Caki2 (cell line): ENCODE results near the gene USF3. TPM values are rescaled to one million over a fixed set of nuclear protein-coding genes. Genes with fewer than 3 reads are reported as not detected.

Experiments
- DNase-seq: peaks from one replicate; pipeline ENCODE4 v3.0.0-alpha.2; 2015; ENCODE audit warnings: low read depth
- in situ Hi-C: cut with HindIII; loops from 2 replicates; pipeline ENCODE4 v1.10.0; 2016; ENCODE audit warnings: low sequenced_read_pairs, low pct_unique_long_range_greater_than_20kb, mixed read lengths
- total RNA-seq: library from RNA; depleted of rRNA; stranded (reverse); fragments of >200 nt; shearing (Covaris generic); gene quantifications from 2 replicates; pipeline ENCODE4 v1.2.3, GENCODE V29; 2014; ENCODE audit warnings: low replicate concordance; rRNA removed

USF3 gene
- total RNA-seq, 1 experiment from 2014 or later = 0.44 TPM

DNA sequence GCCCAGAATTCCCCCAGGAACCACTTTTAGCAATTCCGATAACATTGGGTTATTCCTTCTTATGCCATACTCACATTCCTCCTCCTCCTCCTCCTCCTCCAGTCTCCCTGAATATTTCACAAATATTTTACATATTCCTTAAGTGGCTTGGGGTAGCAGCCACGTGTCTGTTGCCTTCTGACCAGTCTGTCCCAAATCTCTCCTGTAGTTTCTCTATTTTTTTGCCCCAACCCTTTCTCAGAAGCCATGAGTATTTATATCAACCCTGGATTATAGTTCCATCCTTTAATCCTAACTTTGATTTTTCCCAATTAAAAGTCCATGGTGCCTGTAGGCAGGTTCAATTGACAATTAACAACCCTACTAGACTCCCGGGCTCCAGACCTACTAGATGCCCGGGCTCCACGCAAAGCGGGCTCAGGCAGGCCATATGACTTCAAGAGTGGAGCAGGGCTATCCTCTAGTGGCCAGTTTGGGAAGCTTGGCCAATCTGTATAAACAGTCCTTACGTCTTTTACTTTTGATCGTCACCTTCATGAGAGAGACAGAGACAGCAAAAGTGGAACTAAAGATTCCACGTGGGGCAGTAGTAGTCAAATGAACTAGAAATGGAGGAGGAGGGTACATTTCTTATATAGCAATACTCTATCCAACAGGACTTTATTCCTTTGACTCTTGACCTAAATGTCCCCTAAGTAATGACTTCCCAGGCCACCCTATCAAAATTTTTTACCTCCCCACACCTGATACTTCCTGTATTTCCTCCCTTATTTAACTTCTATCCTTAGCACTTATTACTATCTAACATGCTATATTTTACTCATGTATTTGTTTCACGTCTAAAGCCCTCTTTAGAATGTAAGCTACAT is 69.7 kb downstream of the USF3 start:
- peak; percentile 31 for DNase-seq
- in situ Hi-C loops = no loop called here

DNA sequence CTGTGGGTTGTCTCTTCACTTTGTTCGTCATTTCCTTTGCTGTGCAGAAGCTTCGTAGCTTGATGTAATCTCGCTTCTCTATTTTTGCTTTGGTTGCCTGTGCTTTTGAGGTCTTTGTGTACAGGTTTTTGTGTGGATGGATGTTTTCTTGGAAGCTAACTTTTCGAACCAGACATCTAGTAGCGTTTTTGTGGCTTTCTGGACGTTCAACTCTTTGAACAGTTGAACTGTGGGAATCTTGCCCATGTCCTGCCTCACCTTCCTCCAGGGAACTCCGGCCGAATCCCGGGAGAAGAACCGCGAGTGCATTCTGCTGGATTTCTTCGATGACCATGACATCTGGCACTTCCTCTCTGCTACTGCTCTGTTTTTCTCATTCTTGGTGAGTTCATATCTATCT is 70.6 kb downstream of the USF3 start:
- in situ Hi-C loops = no loop called here
- DNase-seq = no peak

DNA sequence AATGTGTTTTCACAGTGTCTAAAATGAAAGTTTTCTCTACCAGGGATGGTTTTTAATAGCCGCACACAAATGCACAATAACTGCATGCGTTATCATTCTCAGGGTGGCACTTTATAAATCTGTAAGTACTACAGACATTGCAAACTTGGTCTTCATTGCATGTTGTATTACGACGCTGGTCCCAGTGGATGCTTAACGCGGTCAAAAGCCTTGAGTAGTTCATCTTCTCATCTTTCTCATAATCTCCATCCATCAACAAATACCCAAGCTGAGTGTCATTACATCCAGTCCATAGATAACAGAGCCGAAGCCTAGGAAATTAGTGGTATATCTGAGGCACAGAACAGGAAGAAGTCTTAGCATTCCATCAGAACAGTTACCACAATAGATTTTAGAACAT is 72.6 kb downstream of the USF3 start:
- in situ Hi-C loops = no loop called here

DNA sequence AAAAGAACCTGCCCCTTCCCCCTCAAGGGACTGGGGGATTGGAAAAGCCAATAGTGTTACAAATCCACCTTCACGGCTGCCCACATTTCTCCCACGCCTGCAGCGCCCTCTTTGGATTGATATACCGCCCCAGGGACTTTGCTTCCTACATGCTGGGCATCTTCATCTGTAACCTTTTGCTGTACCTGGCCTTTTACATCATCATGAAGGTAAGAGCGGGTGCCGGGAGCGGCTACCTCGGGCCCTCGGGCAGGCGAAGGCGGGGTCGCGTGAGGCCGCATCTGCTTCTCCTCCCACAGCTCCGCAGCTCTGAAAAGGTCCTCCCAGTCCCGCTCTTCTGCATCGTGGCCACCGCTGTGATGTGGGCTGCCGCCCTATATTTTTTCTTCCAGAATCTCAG is 73.1 kb downstream of the USF3 start:
- in situ Hi-C loops = no loop called here
- no peak for DNase-seq

More for the DNA sequence above, 72.6 kb downstream of the USF3 start:
- no peak for DNase-seq

DNA sequence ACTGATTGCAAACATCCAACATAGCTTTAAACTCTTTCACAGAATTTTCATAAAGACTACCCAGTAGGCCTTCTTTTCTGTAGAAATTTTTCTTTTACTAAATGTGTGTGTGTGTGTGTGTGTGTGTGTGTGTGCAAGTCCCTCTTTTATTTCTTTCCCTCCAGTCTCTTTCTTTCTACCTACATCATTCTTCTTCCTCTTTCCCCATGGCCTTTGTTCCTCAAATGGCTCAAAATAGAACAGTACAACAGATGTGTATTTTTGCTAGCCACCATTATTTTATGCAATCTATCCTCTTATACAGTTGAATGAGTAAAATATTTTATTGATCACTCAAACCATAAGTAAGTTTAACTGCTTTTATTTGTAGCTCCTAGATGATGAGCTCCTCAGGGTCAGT is 76.4 kb downstream of the USF3 start:
- DNase-seq = no peak
- in situ Hi-C loops = no loop called here

DNA sequence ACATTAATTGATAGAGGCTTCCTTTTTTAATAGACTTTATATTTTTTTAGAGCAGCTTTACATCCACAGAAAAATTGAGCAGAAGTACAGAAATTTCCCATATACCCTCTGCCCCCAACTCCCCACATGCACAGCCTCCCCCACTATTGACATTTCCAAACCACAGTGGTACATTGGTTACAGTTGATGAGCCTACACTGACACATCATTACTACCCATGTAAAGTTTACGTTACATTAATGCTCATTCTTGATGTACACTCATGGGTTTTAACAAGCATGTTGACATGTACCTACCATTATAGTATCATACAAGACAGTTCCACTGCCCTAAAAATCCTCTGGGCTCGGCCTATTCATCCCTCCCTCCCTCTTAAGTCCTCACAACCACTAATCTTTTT is 78.7 kb downstream of the USF3 start:
- no peak for DNase-seq
- in situ Hi-C loops = no loop called here

DNA sequence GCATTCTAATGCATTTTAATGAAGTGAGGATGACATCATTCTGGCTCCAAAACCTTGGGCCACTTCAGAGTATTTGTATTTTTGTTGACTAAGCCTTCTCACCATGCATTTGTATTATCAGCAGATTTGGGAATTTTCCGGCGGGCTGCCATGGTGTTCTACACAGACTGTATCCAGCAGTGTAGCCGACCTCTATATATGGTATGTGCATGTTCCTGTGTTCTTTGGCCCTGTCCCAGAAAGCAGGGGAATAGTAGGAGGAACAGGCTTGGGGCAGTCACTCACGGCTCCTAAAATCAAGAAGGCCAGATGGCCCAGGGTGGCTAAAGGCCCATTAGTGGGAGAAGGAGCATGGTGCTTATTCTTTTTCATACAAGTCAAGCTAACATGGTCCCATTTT is 80.5 kb downstream of the USF3 start:
- DNase-seq = no peak
- in situ Hi-C loops = no loop called here

DNA sequence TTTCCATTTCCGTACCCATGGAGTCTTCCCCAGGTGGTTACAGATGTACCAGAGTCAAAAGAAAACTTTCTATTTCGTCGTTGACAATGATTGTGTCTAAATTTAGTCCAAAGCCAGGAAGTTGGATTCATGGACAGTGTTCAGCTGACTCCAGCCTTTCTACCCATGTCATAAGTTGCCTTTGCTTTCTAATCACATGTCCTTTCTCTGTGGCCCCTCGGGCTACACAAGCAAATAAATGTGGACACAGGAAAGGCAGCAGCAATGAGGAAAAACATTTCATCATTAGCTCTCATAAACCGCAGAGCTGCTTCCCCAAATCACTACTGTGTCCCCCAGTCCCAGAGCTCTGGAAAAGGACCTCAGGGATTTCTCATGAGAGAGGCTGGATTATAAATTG is 82.0 kb downstream of the USF3 start:
- in situ Hi-C loops = no loop called here
- DNase-seq = no peak

DNA sequence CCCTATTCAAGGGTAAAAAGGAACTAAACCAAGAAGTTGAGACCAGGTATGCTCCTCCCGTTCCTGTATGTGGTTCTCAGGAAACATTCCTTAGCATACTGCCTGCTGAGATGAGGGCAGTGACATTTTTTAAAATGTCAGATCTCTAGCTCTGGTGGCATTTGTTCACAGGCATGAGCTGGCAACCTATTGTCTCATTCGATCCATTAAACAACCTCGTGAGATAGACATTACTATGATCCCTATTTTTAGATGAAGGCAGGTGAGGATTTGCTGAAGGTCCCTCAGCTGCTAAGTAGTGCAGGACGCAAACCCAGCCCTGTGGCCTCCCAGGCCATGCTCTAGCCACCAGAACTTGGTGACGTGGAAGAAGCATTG is 89.2 kb downstream of the USF3 start:
- no peak for DNase-seq
- in situ Hi-C loops = no loop called here

DNA sequence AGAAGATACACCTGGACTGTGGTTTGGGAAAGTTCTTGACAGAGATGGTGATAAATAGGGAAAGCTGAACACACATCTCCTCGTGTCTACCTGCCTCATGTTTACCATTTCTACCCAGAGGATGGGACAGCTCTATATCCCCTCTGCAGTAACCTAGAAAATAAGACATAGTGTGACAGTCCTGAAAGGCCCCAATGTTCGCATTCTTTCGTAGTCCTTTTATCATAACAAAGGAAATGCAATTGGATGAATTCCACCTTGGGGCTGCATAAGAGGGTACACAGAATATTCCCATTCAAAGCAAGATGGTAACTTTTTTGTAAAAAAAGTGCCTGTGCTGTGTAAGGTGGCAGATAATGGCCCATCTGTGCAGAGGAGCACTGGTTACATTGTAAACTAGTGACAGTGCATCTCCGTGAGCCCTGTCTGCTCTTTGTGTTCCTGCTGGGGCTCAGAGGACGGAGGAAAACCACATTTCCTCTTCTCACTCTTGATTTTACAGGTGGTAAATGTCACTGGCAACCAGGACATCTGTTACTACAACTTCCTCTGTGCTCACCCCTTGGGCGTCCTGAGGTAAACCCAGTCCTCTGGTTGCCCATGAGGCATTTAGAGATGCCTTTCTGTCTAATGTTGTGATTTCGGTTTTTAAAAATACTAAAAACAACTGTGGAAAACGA is 89.8 kb downstream of the USF3 start:
- in situ Hi-C loops = no loop called here
- no peak for DNase-seq

DNA sequence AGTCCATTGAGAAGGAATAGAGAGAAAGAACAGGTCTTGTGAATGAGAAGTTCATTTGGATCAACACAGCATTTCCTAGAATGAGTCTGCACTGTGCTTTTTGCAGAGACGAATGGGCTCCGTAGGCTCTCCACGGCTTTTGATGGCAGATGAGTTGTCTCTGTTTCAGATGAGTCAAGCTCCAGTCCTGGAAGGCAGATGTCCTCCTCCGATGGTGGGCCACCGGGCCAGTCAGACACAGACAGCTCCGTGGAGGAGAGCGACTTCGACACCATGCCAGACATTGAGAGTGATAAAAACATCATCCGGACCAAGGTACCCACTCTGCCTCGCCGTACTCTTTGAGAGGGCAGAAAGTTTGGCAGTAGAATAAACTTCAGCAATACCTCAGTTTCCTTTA is 93.6 kb downstream of the USF3 start:
- in situ Hi-C loops = no loop called here
- DNase-seq = no peak

DNA sequence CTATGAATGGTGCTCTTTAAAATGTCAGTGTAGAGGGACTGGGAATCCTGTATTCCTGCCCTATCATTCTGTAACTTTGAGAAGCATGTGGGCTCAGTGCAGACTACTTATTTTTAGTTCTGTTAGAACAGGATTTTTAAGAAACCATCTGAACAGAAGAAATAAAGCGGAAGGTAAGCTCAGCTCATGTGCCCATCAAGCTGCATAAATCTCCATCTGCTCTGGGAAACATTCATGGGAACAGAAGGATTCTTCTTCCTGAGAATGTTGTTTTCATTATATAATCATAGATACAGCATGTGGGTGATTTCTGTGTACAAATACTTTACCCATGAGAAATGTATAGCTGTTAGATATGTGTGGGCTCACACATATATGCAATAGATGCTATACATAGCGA is 94.2 kb downstream of the USF3 start:
- DNase-seq = no peak
- in situ Hi-C loops = no loop called here

DNA sequence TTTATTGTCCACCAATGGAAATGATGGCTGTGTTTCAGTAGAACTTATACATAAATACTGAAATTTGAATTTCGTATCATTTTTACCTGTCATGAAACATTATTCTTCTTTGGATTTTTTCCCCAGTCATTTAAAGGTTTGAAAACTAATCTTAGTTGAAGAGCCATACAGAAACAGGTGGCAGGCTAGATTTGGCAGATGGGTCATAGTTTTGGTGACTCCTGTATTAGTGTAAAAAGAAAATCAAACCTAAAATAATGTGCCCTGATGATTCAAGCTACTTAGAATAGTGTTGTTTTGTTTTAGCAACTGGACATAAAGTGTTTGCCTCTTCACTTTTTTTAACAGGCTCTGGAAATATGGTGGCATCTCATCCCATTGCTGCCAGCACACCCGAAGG is 95.2 kb downstream of the USF3 start:
- in situ Hi-C loops = no loop called here
- no peak for DNase-seq

DNA sequence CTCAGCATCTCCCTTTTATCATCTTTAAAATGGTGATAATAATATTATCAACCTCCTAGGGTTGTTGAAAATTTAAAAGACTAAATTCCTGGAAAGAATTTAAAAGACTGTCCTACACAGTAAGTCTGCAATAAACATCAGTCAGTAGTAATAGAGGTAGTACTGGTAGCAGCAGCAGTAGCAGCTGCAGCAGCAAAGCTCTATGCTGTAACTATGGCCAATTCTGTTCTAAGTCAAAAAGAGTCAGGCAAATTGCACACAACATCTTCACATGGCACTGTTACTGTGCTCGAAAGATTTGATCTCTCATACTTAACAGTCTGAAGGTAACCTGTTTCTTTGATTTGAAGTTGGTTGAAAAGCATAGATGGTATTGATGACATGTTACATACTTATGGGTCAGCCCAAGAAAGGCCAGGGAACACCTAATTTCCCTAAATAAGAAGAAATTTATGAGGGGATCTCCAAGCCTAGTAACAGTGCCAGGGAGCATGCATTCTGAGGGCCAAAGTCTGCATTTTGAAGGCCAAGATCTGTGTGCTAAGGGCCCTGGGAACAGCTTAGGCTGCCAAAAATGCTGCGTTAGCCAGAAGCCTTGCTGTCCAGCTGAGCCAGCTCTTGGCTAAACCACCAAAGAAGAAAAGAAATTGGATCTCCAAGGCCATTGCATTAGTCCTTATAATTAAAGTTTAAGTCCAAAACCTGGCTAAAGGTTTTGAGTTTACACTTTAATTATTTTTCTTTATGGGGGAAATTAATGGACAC is 95.8 kb downstream of the USF3 start:
- no peak for DNase-seq
- in situ Hi-C loops = no loop called here

Other genes with a start within 250 kb of the USF3 start
- gene SPICE1, start 181.5 kb downstream of the USF3 start, total RNA-seq = 10.2 and 33.6 TPM in 2 replicates
- not detected in 2 replicates for gene SIDT1, start 164.1 kb downstream of the USF3 start, total RNA-seq
- gene NAA50, start 49.6 kb upstream of the USF3 start, total RNA-seq = 10.9 and 24.0 TPM in 2 replicates
- 27.7 and 32.1 TPM in 2 replicates for gene ATP6V1A, start 50.4 kb upstream of the USF3 start, total RNA-seq
- 0.38 and 7.1 TPM in 2 replicates for gene GRAMD1C, start 142.1 kb upstream of the USF3 start, total RNA-seq